Measurements from ENCODE around the gene NTRK2. TPM values are rescaled to one million over a fixed set of nuclear protein-coding genes. Genes with fewer than 3 reads are reported as not detected.
A peak's percentile ranks its signal among the peaks of the same experiment; 100 is the strongest.

NTRK2 gene
- total RNA-seq, 1 experiment from 2014 or later = not detected

- DNase-seq (ENCODE audit: low spot score) = no peak
Measured at GRCh38 chr9:84681516-84682285, 12.2 kb downstream of the NTRK2 start.

- DNase-seq (ENCODE audit: low spot score) = no peak
Measured at GRCh38 chr9:84686068-84686467, 16.5 kb downstream of the NTRK2 start.

GRCh38 chr9:84688956-84689355 lies 19.4 kb downstream of the NTRK2 start:
- DNase-seq (ENCODE audit: low spot score) = no peak

- no peak for DNase-seq (ENCODE audit: low spot score)
Measured at GRCh38 chr9:84691634-84692033, 22.1 kb downstream of the NTRK2 start.

GRCh38 chr9:84694248-84694647 lies 24.7 kb downstream of the NTRK2 start:
- no peak for DNase-seq (ENCODE audit: low spot score)

- DNase-seq (ENCODE audit: low spot score) = no peak
Measured at GRCh38 chr9:84697042-84697441, 27.5 kb downstream of the NTRK2 start.

- DNase-seq (ENCODE audit: low spot score) = no peak
Measured at GRCh38 chr9:84697509-84698114, 28.1 kb downstream of the NTRK2 start.

- DNase-seq (ENCODE audit: low spot score) = no peak
Measured at GRCh38 chr9:84698323-84698722, 28.8 kb downstream of the NTRK2 start.

GRCh38 chr9:84699984-84700383 lies 30.5 kb downstream of the NTRK2 start:
- DNase-seq (ENCODE audit: low spot score) = no peak

- DNase-seq (ENCODE audit: low spot score) = no peak
Measured at GRCh38 chr9:84701801-84702200, 32.3 kb downstream of the NTRK2 start.

- DNase-seq (ENCODE audit: low spot score) = no peak
Measured at GRCh38 chr9:84702471-84702870, 32.9 kb downstream of the NTRK2 start.

GRCh38 chr9:84703793-84704192 lies 34.3 kb downstream of the NTRK2 start:
- DNase-seq (ENCODE audit: low spot score) = no peak

- DNase-seq (ENCODE audit: low spot score) = no peak
Measured at GRCh38 chr9:84705128-84705527, 35.6 kb downstream of the NTRK2 start.

- DNase-seq (ENCODE audit: low spot score) = no peak
Measured at GRCh38 chr9:84708400-84708799, 38.9 kb downstream of the NTRK2 start.

- DNase-seq (ENCODE audit: low spot score) = no peak
Measured at GRCh38 chr9:84709056-84709455, 39.5 kb downstream of the NTRK2 start.

GRCh38 chr9:84710701-84711397 lies 41.3 kb downstream of the NTRK2 start:
- no peak for DNase-seq (ENCODE audit: low spot score)

- no peak for DNase-seq (ENCODE audit: low spot score)
Measured at GRCh38 chr9:84711398-84711777, 41.9 kb downstream of the NTRK2 start.

GRCh38 chr9:84711936-84712335 lies 42.4 kb downstream of the NTRK2 start:
- DNase-seq (ENCODE audit: low spot score) = peak; percentile 11

- DNase-seq (ENCODE audit: low spot score) = no peak
Measured at GRCh38 chr9:84716217-84716616, 46.7 kb downstream of the NTRK2 start.

- DNase-seq (ENCODE audit: low spot score) = no peak
Measured at GRCh38 chr9:84718476-84718875, 48.9 kb downstream of the NTRK2 start.

GRCh38 chr9:84722388-84722989 lies 53.0 kb downstream of the NTRK2 start:
- no peak for DNase-seq (ENCODE audit: low spot score)

GRCh38 chr9:84723426-84723825 lies 53.9 kb downstream of the NTRK2 start:
- DNase-seq (ENCODE audit: low spot score) = no peak

- DNase-seq (ENCODE audit: low spot score) = no peak
Measured at GRCh38 chr9:84731696-84732095, 62.2 kb downstream of the NTRK2 start.
